HL-60 (cell line): ENCODE measurements around the gene OVCA2.
A peak's percentile ranks its signal among the peaks of the same experiment; 100 is the strongest.
"Not testable (repeated sequence)": the region's sequence is repeated elsewhere in the genome, so short reads cannot be mapped to it uniquely, and the experiment has no call there.

Source experiments
- DNase-seq, 2 experiments: peaks; one replicate each; pipeline ENCODE4 v3.0.0-alpha.2; 2010 to 2020; ENCODE audit warnings: low read depth in 1 of 2, low spot score in 1 of 2
- H3K27ac ChIP-seq: fragments of 250-450 bp; sonication (Bioruptor Pico); replicated peaks from 2 replicates; pipeline ENCODE4 v1.5.1; 2020; ENCODE audit warnings: mild to moderate bottlenecking, moderate library complexity
- H3K27me3 ChIP-seq: fragments of 250-450 bp; sonication (Bioruptor Pico); 2 replicates; pipeline ENCODE4 v1.5.1; 2021; ENCODE audit warnings: mild to moderate bottlenecking, moderate library complexity; ENCODE audit not compliant: insufficient read depth, poor library complexity, severe bottlenecking
- H3K4me3 ChIP-seq: replicated peaks from 2 replicates; pipeline ENCODE4 v1.5.1; 2011; ENCODE audit warnings: mild to moderate bottlenecking, control low read depth, low read length; ENCODE audit not compliant: insufficient read depth
- CTCF ChIP-seq: IDR thresholded peaks from one replicate; pipeline ENCODE4 v1.5.1; 2011; ENCODE audit warnings: low read length, control low read depth, inconsistent platforms; ENCODE audit not compliant: insufficient read depth
- GABPA ChIP-seq: IDR thresholded peaks from 2 replicates; pipeline ENCODE4 v1.6.1; 2012; ENCODE audit warnings: low read depth
- POLR2AphosphoS5 ChIP-seq: IDR thresholded peaks from 2 replicates; pipeline ENCODE4 v1.6.1; 2012; ENCODE audit warnings: low read depth
- SPI1 ChIP-seq: IDR thresholded peaks from 2 replicates; pipeline ENCODE4 v1.6.1; 2012; ENCODE audit warnings: low read depth, mild to moderate bottlenecking, borderline replicate concordance
- TF ChIP-seq, protein P1 (sequence below): IDR thresholded peaks from 2 replicates; pipeline ENCODE4 v1.6.1; 2012; ENCODE audit warnings: low read depth; ENCODE audit not compliant: insufficient replicate concordance

The OVCA2 gene

DNA sequence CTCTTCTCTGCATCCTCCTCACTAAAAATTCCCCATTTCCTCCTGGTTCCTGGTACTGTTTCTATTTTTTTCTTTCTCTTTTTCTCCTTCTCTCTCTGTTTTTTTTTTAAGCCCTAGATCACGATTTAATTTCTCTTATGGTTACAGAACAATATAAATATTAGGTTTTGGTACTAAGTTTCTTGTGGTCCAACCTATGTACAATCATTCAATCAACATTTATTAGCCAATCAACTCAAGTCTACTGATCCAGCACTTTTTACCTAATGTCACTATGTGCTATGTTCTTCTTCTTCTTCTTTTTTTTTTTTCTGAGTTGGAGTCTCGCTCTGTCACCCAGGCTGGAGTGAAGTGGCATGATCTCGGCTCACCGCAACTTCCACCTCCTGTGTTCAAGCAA lies 29.3 kb upstream of the OVCA2 start:
- peak in 1 of 2 experiments; percentile 12 for DNase-seq
- TF ChIP-seq, protein P1, sequence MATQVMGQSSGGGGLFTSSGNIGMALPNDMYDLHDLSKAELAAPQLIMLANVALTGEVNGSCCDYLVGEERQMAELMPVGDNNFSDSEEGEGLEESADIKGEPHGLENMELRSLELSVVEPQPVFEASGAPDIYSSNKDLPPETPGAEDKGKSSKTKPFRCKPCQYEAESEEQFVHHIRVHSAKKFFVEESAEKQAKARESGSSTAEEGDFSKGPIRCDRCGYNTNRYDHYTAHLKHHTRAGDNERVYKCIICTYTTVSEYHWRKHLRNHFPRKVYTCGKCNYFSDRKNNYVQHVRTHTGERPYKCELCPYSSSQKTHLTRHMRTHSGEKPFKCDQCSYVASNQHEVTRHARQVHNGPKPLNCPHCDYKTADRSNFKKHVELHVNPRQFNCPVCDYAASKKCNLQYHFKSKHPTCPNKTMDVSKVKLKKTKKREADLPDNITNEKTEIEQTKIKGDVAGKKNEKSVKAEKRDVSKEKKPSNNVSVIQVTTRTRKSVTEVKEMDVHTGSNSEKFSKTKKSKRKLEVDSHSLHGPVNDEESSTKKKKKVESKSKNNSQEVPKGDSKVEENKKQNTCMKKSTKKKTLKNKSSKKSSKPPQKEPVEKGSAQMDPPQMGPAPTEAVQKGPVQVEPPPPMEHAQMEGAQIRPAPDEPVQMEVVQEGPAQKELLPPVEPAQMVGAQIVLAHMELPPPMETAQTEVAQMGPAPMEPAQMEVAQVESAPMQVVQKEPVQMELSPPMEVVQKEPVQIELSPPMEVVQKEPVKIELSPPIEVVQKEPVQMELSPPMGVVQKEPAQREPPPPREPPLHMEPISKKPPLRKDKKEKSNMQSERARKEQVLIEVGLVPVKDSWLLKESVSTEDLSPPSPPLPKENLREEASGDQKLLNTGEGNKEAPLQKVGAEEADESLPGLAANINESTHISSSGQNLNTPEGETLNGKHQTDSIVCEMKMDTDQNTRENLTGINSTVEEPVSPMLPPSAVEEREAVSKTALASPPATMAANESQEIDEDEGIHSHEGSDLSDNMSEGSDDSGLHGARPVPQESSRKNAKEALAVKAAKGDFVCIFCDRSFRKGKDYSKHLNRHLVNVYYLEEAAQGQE = no peak
- no peak for TF ChIP-seq SPI1
- TF ChIP-seq CTCF = no peak
- no peak for TF ChIP-seq POLR2AphosphoS5
- TF ChIP-seq GABPA = no peak
- Histone ChIP-seq H3K4me3 (no peak overlapping the region), H3K27me3 (no peaks in the 10 kb centered on the region), H3K27ac (no peak overlapping the region)

- H3K27ac ChIP-seq, DNase-seq, H3K27me3 ChIP-seq, H3K4me3 ChIP-seq: not testable (repeated sequence)
Observed at GRCh38 chr17:2013220-2013993, 28.4 kb upstream of the OVCA2 start.

- no peak overlapping the region for H3K27ac ChIP-seq
- H3K27me3 ChIP-seq = no peaks in the 10 kb centered on the region
- no peak for DNase-seq
Observed at GRCh38 chr17:2013994-2014317, 27.9 kb upstream of the OVCA2 start.

More at GRCh38 chr17:2013994-2014317, 27.9 kb upstream of the OVCA2 start:
- TF ChIP-seq GABPA (no peak), POLR2AphosphoS5 (no peak), CTCF (no peak), SPI1 (no peak)
- TF ChIP-seq, protein P1 = no peak
- H3K4me3 ChIP-seq = no peak overlapping the region
